Left lung (tissue), 10 donors: ENCODE data around the gene ITPK1. TPM values are rescaled to one million over a fixed set of nuclear protein-coding genes. Genes with fewer than 3 reads are reported as not detected.

Source experiments
- ATAC-seq: fragments of 200-7000 bp; cut with Tn5 transposase; one replicate; pipeline ENCODE4 v1.9.1; 2020; ENCODE audit warnings: moderate library complexity
- DNase-seq, 4 donors: peaks; one replicate each; pipeline ENCODE4 v3.0.0-alpha.2; 2013 to 2020
- H3K27ac ChIP-seq, 2 donors: fragments of 200-600 bp; sonication (generic) in 1 of 2; one replicate each; pipeline versions ENCODE4 v1.5.0 to v1.8.0; 2020 to 2021
- H3K27me3 ChIP-seq, 2 donors: fragments of 200-600 bp; sonication (generic) in 1 of 2; one replicate each; pipeline versions ENCODE4 v1.5.0 to v1.8.0; 2020 to 2021
- H3K36me3 ChIP-seq, 2 donors: fragments of 200-600 bp; sonication (generic) in 1 of 2; one replicate each; pipeline versions ENCODE4 v1.5.0 to v1.8.0; 2020 to 2021
- H3K4me1 ChIP-seq, 2 donors: fragments of 200-600 bp; one replicate each; pipeline ENCODE4 v1.8.0; 2021
- H3K4me3 ChIP-seq, 2 donors: fragments of 200-600 bp; sonication (generic) in 1 of 2; one replicate each; pipeline versions ENCODE4 v1.5.0 to v1.8.0; 2020 to 2021; ENCODE audit warnings: mild to moderate bottlenecking in 1 of 2
- H3K9me3 ChIP-seq, 2 donors: fragments of 200-600 bp; sonication (generic) in 1 of 2; one replicate each; pipeline versions ENCODE4 v1.5.0 to v1.8.0; 2020 to 2021
- CTCF ChIP-seq, 2 donors: fragments of 200-600 bp; sonication (generic) in 1 of 2; IDR thresholded peaks; one replicate each; pipeline versions ENCODE4 v1.5.0 to v1.8.0; 2021; ENCODE audit warnings: antibody characterized with exemption in 2 of 2
- intact Hi-C, 2 donors: fragments of 100-400 bp; cut with DNase I; formaldehyde crosslinking; loops; one replicate each; pipeline versions ENCODE4 v1.11.2 to v1.14.2; 2022
- polyA plus RNA-seq, 6 donors: library from polyadenylated mRNA; unstranded; fragments of 120-200 nt; gene quantifications; one replicate each; pipeline ENCODE4 v1.2.1, GENCODE V29; 2013; ENCODE audit not compliant: insufficient read length in 6 of 6
- total RNA-seq, 2 donors: library from RNA; stranded (reverse); fragmentation: NEBNext Ultra II Directional; extraction: Animal tissue kit (Norgen Biotek cat#: 25700); gene quantifications; one replicate each; pipeline ENCODE4 v1.2.1, GENCODE V29; 2021
- donor health status: DM: no; HTN: yes; CAD: no.
- donor health status: DM: no; HTN: no; CAD: no.

The ITPK1 gene
- total and polyA plus RNA-seq, 8 donors, result 18.1 to 108 (median 20.8) TPM

- ATAC-seq (no peak), DNase-seq (peak in 1 of 4 donors; percentile 47)
- Histone ChIP-seq H3K27ac (no peak overlapping the region), H3K36me3 (peaks cover 0 to 93% of the 10 kb centered on the region in 2 donors), H3K9me3 (no peaks in the 10 kb centered on the region), H3K4me3 (no peak overlapping the region), H3K27me3 (no peaks in the 10 kb centered on the region), H3K4me1 (no peaks in the 10 kb centered on the region)
- no peak for TF ChIP-seq CTCF (IDR thresholded peaks at IDR 0.05)
- intact Hi-C loops, result no loop called here
Measured at GRCh38 chr14:92942136-92942535, 173.6 kb downstream of the ITPK1 start.

- no peak for TF ChIP-seq CTCF (IDR thresholded peaks at IDR 0.05)
- H3K27me3 ChIP-seq, result no peaks in the 10 kb centered on the region
- intact Hi-C loops, result no loop called here
- no peak overlapping the region for H3K27ac ChIP-seq
- DNase-seq (peak in 1 of 4 donors; percentile 74), ATAC-seq (no peak)
- no peak overlapping the region for H3K4me3 ChIP-seq
- H3K9me3 ChIP-seq, result no peaks in the 10 kb centered on the region
- peaks cover 0 to 92% of the 10 kb centered on the region in 2 donors for H3K36me3 ChIP-seq
- H3K4me1 ChIP-seq, result no peaks in the 10 kb centered on the region
Measured at GRCh38 chr14:92941531-92941930, 174.2 kb downstream of the ITPK1 start.

GRCh38 chr14:92940543-92940942 lies 175.2 kb downstream of the ITPK1 start:
- no peak for DNase-seq
- Histone ChIP-seq H3K27me3 (no peaks in the 10 kb centered on the region), H3K27ac (no peak overlapping the region), H3K4me3 (no peak overlapping the region), H3K4me1 (no peaks in the 10 kb centered on the region), H3K36me3 (peaks cover 0 to 92% of the 10 kb centered on the region in 2 donors), H3K9me3 (no peaks in the 10 kb centered on the region)
- ATAC-seq, result no peak
- intact Hi-C loops, result no loop called here
- TF ChIP-seq CTCF (IDR thresholded peaks at IDR 0.05), result no peak

GRCh38 chr14:92939699-92940098 lies 176.0 kb downstream of the ITPK1 start:
- Histone ChIP-seq H3K27ac (no peak overlapping the region), H3K4me1 (no peaks in the 10 kb centered on the region), H3K9me3 (no peaks in the 10 kb centered on the region), H3K27me3 (no peaks in the 10 kb centered on the region), H3K4me3 (no peak overlapping the region), H3K36me3 (peaks cover 0 to 85% of the 10 kb centered on the region in 2 donors)
- ATAC-seq (no peak), DNase-seq (no peak)
- intact Hi-C loops, result no loop called here
- no peak for TF ChIP-seq CTCF (IDR thresholded peaks at IDR 0.05)

GRCh38 chr14:92938890-92939671 lies 176.6 kb downstream of the ITPK1 start:
- intact Hi-C loops, result no loop called here
- ATAC-seq (no peak), DNase-seq (peak in 1 of 4 donors; percentile 56)
- Histone ChIP-seq H3K9me3 (no peaks in the 10 kb centered on the region), H3K4me1 (no peaks in the 10 kb centered on the region), H3K36me3 (peaks cover 0 to 79% of the 10 kb centered on the region in 2 donors), H3K4me3 (no peak overlapping the region), H3K27ac (no peak overlapping the region), H3K27me3 (no peaks in the 10 kb centered on the region)
- no peak for TF ChIP-seq CTCF (IDR thresholded peaks at IDR 0.05)
